GM23338 (cell line): ENCODE results near the gene RAD51B. TPM values are rescaled to one million over a fixed set of nuclear protein-coding genes. Genes with fewer than 3 reads are reported as not detected.

Source experiments
- ATAC-seq: fragments of 200-7000 bp; cut with Tn5 transposase; 3 replicates; pipeline ENCODE4 v1.9.1; 2020
- DNase-seq: peaks from one replicate; pipeline ENCODE4 v3.0.0-alpha.2; 2015; ENCODE audit warnings: low spot score
- H2AFZ ChIP-seq: fragments of 200-600 bp; sonication (generic); 2 replicates; pipeline ENCODE4 v1.8.0; 2016; ENCODE audit warnings: antibody characterized with exemption, mild to moderate bottlenecking, moderate library complexity
- H3F3A ChIP-seq: fragments of 200-600 bp; sonication (generic); replicated peaks from 2 replicates; pipeline ENCODE4 v1.8.0; 2017; ENCODE audit warnings: antibody characterized with exemption, mixed run types, low read depth
- H3K27ac ChIP-seq: fragments of 200-600 bp; sonication (generic); 2 replicates; pipeline ENCODE4 v1.6.1; 2016; ENCODE audit warnings: low read depth
- H3K27me3 ChIP-seq: fragments of 200-600 bp; sonication (generic); 2 replicates; pipeline ENCODE4 v1.8.0; 2016; ENCODE audit warnings: mild to moderate bottlenecking, mixed run types, moderate library complexity; ENCODE audit not compliant: insufficient read depth
- H3K36me3 ChIP-seq: fragments of 200-600 bp; sonication (generic); 2 replicates; pipeline ENCODE4 v1.8.0; 2016; ENCODE audit warnings: mild to moderate bottlenecking; ENCODE audit not compliant: insufficient read depth
- H3K4me1 ChIP-seq: fragments of 200-600 bp; sonication (generic); 2 replicates; pipeline ENCODE4 v1.8.0; 2016; ENCODE audit warnings: mild to moderate bottlenecking, moderate library complexity; ENCODE audit not compliant: insufficient read depth
- H3K4me2 ChIP-seq: fragments of 200-600 bp; sonication (generic); 2 replicates; pipeline ENCODE4 v1.7.1; 2017; ENCODE audit warnings: mixed run types
- H3K4me3 ChIP-seq: fragments of 200-600 bp; sonication (generic); 2 replicates; pipeline ENCODE4 v1.6.1; 2016; ENCODE audit warnings: mixed run types
- H3K79me2 ChIP-seq: fragments of 200-600 bp; sonication (generic); replicated peaks from 2 replicates; pipeline ENCODE4 v1.8.0; 2017; ENCODE audit warnings: mild to moderate bottlenecking; ENCODE audit not compliant: insufficient read depth
- H3K9me2 ChIP-seq: fragments of 200-600 bp; sonication (generic); 2 replicates; pipeline ENCODE4 v1.8.0; 2017; ENCODE audit not compliant: insufficient read depth
- H4K20me1 ChIP-seq: fragments of 200-600 bp; sonication (generic); replicated peaks from 2 replicates; pipeline ENCODE4 v1.8.0; 2017; ENCODE audit warnings: mild to moderate bottlenecking; ENCODE audit not compliant: insufficient read depth
- H3K27ac Mint-ChIP-seq: 2 replicates; pipeline ENCODE4 v1.8.0; 2020; ENCODE audit warnings: inconsistent platforms, mild to moderate bottlenecking, moderate library complexity, mixed read lengths
- H3K27me3 Mint-ChIP-seq: 3 replicates; pipeline ENCODE4 v1.8.0; 2022; ENCODE audit warnings: low read depth, mild to moderate bottlenecking, moderate library complexity, mixed read lengths, inconsistent platforms; ENCODE audit not compliant: insufficient read depth, poor library complexity
- H3K36me3 Mint-ChIP-seq: 3 replicates; pipeline ENCODE4 v1.8.0; 2021; ENCODE audit warnings: low read depth, mild to moderate bottlenecking, inconsistent platforms, moderate library complexity, mixed read lengths
- H3K4me1 Mint-ChIP-seq: 3 replicates; pipeline ENCODE4 v1.8.0; 2020; ENCODE audit warnings: mild to moderate bottlenecking, inconsistent platforms, mixed read lengths
- H3K4me3 Mint-ChIP-seq: 3 replicates; pipeline ENCODE4 v1.8.0; 2021; ENCODE audit warnings: moderate library complexity, mild to moderate bottlenecking, inconsistent platforms, mixed read lengths
- H3K9me3 Mint-ChIP-seq: 3 replicates; pipeline ENCODE4 v1.8.0; 2020; ENCODE audit warnings: moderate library complexity, mild to moderate bottlenecking, inconsistent platforms, mixed read lengths
- CREB1 ChIP-seq: fragments of 250-450 bp; sonication (Bioruptor Pico); IDR thresholded peaks from 2 replicates; pipeline ENCODE4 v1.5.0; 2020; ENCODE audit warnings: low read depth, mild to moderate bottlenecking, moderate library complexity
- CTCF ChIP-seq, 2 experiments: fragments of 200-600 bp in 1 of 2; sonication (generic) in 1 of 2; conservative IDR thresholded peaks; 2 replicates each; pipeline versions ENCODE4 v1.5.1 to v1.6.1; 2016 to 2017; ENCODE audit warnings: antibody characterized with exemption in 2 of 2, low read depth in 2 of 2, mild to moderate bottlenecking in 2 of 2, moderate library complexity in 1 of 2
- ETS1 ChIP-seq: IDR thresholded peaks from 2 replicates; pipeline ENCODE4 v1.6.1; 2016; ENCODE audit warnings: antibody characterized with exemption
- EZH2 ChIP-seq: fragments of 200-600 bp; sonication (generic); IDR thresholded peaks from one replicate; pipeline ENCODE4 v1.8.0; 2017; ENCODE audit warnings: antibody characterized with exemption, mild to moderate bottlenecking, low read depth; ENCODE audit not compliant: unreplicated experiment
- EZH2phosphoT487 ChIP-seq: fragments of 200-600 bp; sonication (generic); IDR thresholded peaks from one replicate; pipeline ENCODE4 v1.8.1; 2018; ENCODE audit warnings: antibody characterized with exemption; ENCODE audit not compliant: unreplicated experiment
- JUNB ChIP-seq: IDR thresholded peaks from one replicate; pipeline ENCODE4 v1.6.1; 2016; ENCODE audit warnings: antibody characterized with exemption; ENCODE audit not compliant: unreplicated experiment
- NANOG ChIP-seq: IDR thresholded peaks from 2 replicates; pipeline ENCODE4 v1.6.1; 2016; ENCODE audit warnings: antibody characterized with exemption, borderline replicate concordance
- POLR2AphosphoS5 ChIP-seq: IDR thresholded peaks from 2 replicates; pipeline ENCODE4 v1.6.1; 2016; ENCODE audit warnings: antibody characterized with exemption, low read depth
- STAT1 ChIP-seq: IDR thresholded peaks from one replicate; pipeline ENCODE4 v1.6.1; 2016; ENCODE audit warnings: antibody characterized with exemption; ENCODE audit not compliant: unreplicated experiment
- ZNF331 ChIP-seq: fragments of 250-450 bp; sonication (Bioruptor Pico); IDR thresholded peaks from 2 replicates; pipeline ENCODE4 v1.5.0; 2020; ENCODE audit warnings: low read depth, mild to moderate bottlenecking, moderate library complexity
- ZNF462 ChIP-seq: fragments of 250-450 bp; sonication (Bioruptor Pico); IDR thresholded peaks from 2 replicates; pipeline ENCODE4 v1.5.0; 2020; ENCODE audit warnings: mild to moderate bottlenecking, moderate library complexity
- polyA plus RNA-seq: library from polyadenylated mRNA; unstranded; fragments of >200 nt; fragmentation: Nextera tagmentation; extraction: Ambion mirVana; gene quantifications from 2 replicates; pipeline ENCODE4 v1.2.1, GENCODE V29; 2016
- total RNA-seq: library from RNA; depleted of rRNA; stranded (reverse); fragments of >200 nt; shearing (Covaris generic); gene quantifications from 2 replicates; pipeline ENCODE4 v1.2.3, GENCODE V29; 2014

Gene RAD51B
- total and polyA plus RNA-seq, 2 experiments from 2014 or later: 15.7 to 29.1 TPM

GRCh38 chr14:68522510-68523325 lies 703.1 kb downstream of the RAD51B start:
- Histone ChIP-seq H3K9me2 (peaks cover 31% of the 10 kb centered on the region), H3K79me2 (no peaks in the 10 kb centered on the region), H3K4me2 (no peak overlapping the region), H3F3A (no peaks in the 10 kb centered on the region), H3K4me1 (peaks cover 15% of the 10 kb centered on the region), H2AFZ (no peak overlapping the region), H3K36me3 (no peaks in the 10 kb centered on the region), H3K27me3 (no peaks in the 10 kb centered on the region), H3K4me3 (no peak overlapping the region), H3K27ac (no peak overlapping the region), H4K20me1 (no peaks in the 10 kb centered on the region)
- Mint-ChIP-seq H3K27me3 (peaks cover 8% of the 10 kb centered on the region), H3K36me3 (peaks cover 7% of the 10 kb centered on the region; the same call in 1 of the 3 replicates), H3K9me3 (no peaks in the 10 kb centered on the region), H3K4me1 (peaks cover 46% of the 10 kb centered on the region), H3K27ac (no peak overlapping the region), H3K4me3 (no peak overlapping the region)
- ATAC-seq (no peak), DNase-seq (no peak)
- no peak for TF ChIP-seq ETS1

- H3K9me3 Mint-ChIP-seq: no peaks in the 10 kb centered on the region
- H3K4me3 ChIP-seq: no peak overlapping the region
- H2AFZ ChIP-seq: no peak overlapping the region
- peaks cover 8% of the 10 kb centered on the region for H3K27me3 Mint-ChIP-seq
- no peaks in the 10 kb centered on the region for H3K27me3 ChIP-seq
- no peak for DNase-seq
- peaks cover 15% of the 10 kb centered on the region for H3K4me1 ChIP-seq
- no peaks in the 10 kb centered on the region for H4K20me1 ChIP-seq
- no peaks in the 10 kb centered on the region for H3K36me3 ChIP-seq
- H3F3A ChIP-seq: no peaks in the 10 kb centered on the region
- H3K4me3 Mint-ChIP-seq: no peak overlapping the region
- peaks cover 31% of the 10 kb centered on the region for H3K9me2 ChIP-seq
- peaks cover 7% of the 10 kb centered on the region; the same call in 1 of the 3 replicates for H3K36me3 Mint-ChIP-seq
- H3K27ac ChIP-seq: no peak overlapping the region
- H3K4me2 ChIP-seq: no peak overlapping the region
- peaks cover 46% of the 10 kb centered on the region for H3K4me1 Mint-ChIP-seq
- H3K27ac Mint-ChIP-seq: no peak overlapping the region
- no peaks in the 10 kb centered on the region for H3K79me2 ChIP-seq
- ATAC-seq: no peak
- no peak for TF ChIP-seq CTCF (conservative IDR thresholded peaks at IDR 0.05; ENCODE audit: low read depth in 2 of 2)
- TF ChIP-seq ETS1: no peak
- TF ChIP-seq NANOG: no peak
- TF ChIP-seq EZH2: no peak
- TF ChIP-seq STAT1: no peak
- TF ChIP-seq JUNB: no peak
- no peak for TF ChIP-seq ZNF331
- TF ChIP-seq CREB1: no peak
- TF ChIP-seq ZNF462: no peak
- no peak for TF ChIP-seq POLR2AphosphoS5
- TF ChIP-seq EZH2phosphoT487: no peak
These were observed 703.7 kb downstream of the RAD51B start for GRCh38 chr14:68523326-68523610.
